ENCODE data around the gene DHX30. TPM values are rescaled to one million over a fixed set of nuclear protein-coding genes. Genes with fewer than 3 reads are reported as not detected.

DHX30 gene
- total RNA-seq, 1 donor from 2014 or later = 77.4 TPM

DNA sequence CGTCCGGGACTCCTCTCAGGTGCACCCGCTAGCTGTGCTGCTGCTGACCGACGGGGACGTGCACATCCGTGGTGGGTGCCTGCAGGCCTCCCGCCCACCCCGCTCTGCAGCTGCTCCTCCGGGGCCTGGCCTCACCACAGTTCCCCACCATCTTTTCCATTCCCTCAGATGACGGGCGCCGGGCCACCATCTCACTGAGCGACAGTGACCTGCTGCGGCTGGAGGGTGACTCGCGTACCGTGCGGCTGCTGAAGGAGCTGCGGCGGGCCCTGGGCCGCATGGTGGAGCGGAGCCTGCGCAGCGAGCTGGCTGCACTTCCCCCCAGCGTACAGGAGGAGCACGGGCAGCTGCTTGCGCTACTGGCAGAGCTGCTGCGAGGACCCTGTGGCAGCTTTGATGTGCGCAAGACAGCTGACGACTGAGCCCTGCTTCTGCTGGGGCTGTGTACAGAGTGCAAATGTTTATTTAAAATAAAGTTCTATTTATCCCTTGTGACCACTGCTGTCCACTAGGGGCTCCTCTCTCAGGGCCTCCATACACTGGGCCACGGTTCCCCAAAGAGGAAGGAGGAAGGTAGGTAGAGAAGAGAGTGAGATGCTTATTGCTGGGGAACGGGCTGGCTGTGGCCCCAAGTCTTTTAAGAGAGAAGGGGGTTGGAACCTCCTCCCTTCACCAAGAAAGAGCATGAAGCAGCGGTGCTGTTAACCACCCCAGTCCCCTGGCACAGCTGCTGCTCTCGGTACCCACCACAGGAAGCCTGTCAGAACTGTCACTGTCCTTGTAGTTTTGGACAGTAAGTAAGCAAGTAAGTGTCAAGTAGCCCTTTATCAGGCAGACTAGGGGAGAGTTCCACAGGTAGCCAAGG, 47.0 kb downstream of the DHX30 start:
- POLR2A ChIA-PET = interaction anchor here (0.6 kb wide), 1 partner anchor 24 kb away, joined by 6 read pairs; no protein-coding TSS in a partner anchor
- Mint-ChIP-seq H3K36me3 (ENCODE audit: low read depth) (peaks cover 91% of the 10 kb centered on the region), H3K9me3 (no peaks in the 10 kb centered on the region), H3K4me1 (peaks cover 5% of the 10 kb centered on the region), H3K27ac (no peak overlapping the region), H3K4me3 (no peak overlapping the region), H3K27me3 (no peaks in the 10 kb centered on the region)
- TF ChIP-seq, protein P1, sequence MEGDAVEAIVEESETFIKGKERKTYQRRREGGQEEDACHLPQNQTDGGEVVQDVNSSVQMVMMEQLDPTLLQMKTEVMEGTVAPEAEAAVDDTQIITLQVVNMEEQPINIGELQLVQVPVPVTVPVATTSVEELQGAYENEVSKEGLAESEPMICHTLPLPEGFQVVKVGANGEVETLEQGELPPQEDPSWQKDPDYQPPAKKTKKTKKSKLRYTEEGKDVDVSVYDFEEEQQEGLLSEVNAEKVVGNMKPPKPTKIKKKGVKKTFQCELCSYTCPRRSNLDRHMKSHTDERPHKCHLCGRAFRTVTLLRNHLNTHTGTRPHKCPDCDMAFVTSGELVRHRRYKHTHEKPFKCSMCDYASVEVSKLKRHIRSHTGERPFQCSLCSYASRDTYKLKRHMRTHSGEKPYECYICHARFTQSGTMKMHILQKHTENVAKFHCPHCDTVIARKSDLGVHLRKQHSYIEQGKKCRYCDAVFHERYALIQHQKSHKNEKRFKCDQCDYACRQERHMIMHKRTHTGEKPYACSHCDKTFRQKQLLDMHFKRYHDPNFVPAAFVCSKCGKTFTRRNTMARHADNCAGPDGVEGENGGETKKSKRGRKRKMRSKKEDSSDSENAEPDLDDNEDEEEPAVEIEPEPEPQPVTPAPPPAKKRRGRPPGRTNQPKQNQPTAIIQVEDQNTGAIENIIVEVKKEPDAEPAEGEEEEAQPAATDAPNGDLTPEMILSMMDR (IDR thresholded peaks at IDR 0.05) = no peak
- ATAC-seq (ENCODE audit: low read depth) = peak; percentile 37
- no peak for DNase-seq
- CTCF ChIA-PET = interaction anchor here (1.1 to 1.5 kb wide), 3 partner anchors 11 to 140 kb away, joined by 3 to 4 read pairs (median 3); no protein-coding TSS in a partner anchor
- intact Hi-C loops (cut with micrococcal nuclease) = no loop called here

GRCh38 chr3:47850564-47851410, 47.8 kb downstream of the DHX30 start:
- TF ChIP-seq, protein P1 (IDR thresholded peaks at IDR 0.05) = no peak
- CTCF ChIA-PET = interaction anchor here (1.1 to 1.5 kb wide), 3 partner anchors 12 to 139 kb away, joined by 3 to 4 read pairs (median 3); no protein-coding TSS in a partner anchor
- no peak for ATAC-seq (ENCODE audit: low read depth)
- peaks cover 95% of the 10 kb centered on the region for H3K36me3 Mint-ChIP-seq (ENCODE audit: low read depth)
- POLR2A ChIA-PET = interaction anchor here (0.6 kb wide), 1 partner anchor 25 kb away, joined by 6 read pairs; no protein-coding TSS in a partner anchor
- H3K4me3 Mint-ChIP-seq = no peak overlapping the region
- H3K27ac Mint-ChIP-seq = peak overlapping the region; percentile 12
- H3K4me1 Mint-ChIP-seq = peaks cover 5% of the 10 kb centered on the region
- no peak for DNase-seq
- H3K9me3 Mint-ChIP-seq = no peaks in the 10 kb centered on the region
- intact Hi-C loops (cut with micrococcal nuclease) = no loop called here
- no peaks in the 10 kb centered on the region for H3K27me3 Mint-ChIP-seq

GRCh38 chr3:47851888-47852603, 49.1 kb downstream of the DHX30 start:
- ATAC-seq (ENCODE audit: low read depth) = no peak
- Mint-ChIP-seq H3K4me3 (no peak overlapping the region), H3K27ac (no peak overlapping the region), H3K36me3 (ENCODE audit: low read depth) (peaks cover 93% of the 10 kb centered on the region), H3K9me3 (no peaks in the 10 kb centered on the region), H3K4me1 (peaks cover 5% of the 10 kb centered on the region), H3K27me3 (no peaks in the 10 kb centered on the region)
- TF ChIP-seq, protein P1 (IDR thresholded peaks at IDR 0.05) = no peak
- CTCF ChIA-PET = no interaction called here
- POLR2A ChIA-PET = no interaction called here
- intact Hi-C loops (cut with micrococcal nuclease) = no loop called here
- no peak for DNase-seq

DNA sequence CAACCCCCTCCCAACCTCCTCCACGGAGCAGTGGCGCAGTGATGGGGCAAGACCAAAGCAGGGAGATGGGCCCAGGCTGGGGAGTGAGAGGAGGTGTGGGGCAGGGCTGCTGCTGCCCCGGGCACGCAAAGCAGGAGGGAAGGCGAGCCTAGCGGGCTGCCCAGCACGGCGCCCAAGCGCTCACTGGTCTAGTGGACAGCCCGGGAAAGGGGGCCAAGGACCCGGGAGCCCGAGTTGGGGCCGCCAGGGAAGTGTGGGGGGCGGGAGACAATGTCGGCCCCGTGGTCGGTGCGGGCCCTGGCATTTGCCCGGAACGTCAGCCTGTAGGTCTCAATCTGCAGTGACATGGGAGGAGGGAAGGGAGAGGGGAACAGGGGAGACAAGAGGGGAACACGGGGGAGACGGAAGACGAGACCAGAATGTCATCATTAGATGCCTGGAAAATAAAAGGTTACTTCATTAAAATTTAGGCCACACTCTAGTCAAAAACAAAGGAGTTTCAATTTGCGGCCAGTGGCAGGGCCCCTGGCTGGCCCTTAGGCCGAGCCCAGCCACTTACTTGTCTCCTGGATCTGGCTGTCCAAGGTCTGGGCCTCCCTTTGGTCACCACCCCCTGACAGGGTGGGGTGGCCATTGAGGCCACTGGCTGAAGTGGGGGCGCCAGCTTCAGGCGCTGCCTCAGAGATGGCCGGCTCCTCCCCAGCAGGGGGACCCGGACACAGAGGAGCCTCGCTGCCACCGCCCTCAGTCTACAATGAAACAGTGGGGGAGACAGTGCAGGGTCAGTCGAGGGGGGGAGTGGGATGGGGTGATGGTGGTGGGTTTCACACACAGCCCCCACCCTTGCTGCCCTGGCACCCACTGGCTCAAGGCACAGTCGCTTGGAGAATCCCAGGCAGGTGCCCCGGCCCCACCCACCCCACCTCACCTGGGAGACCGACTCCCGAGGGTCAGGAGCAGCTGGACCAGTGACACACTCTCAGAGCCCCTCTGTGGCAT, 50.0 kb downstream of the DHX30 start:
- H3K27me3 Mint-ChIP-seq = no peaks in the 10 kb centered on the region
- TF ChIP-seq, protein P1 (IDR thresholded peaks at IDR 0.05) = no peak
- no peaks in the 10 kb centered on the region for H3K9me3 Mint-ChIP-seq
- peaks cover 5% of the 10 kb centered on the region for H3K4me1 Mint-ChIP-seq
- intact Hi-C loops (cut with micrococcal nuclease) = no loop called here
- H3K27ac Mint-ChIP-seq = no peak overlapping the region
- H3K36me3 Mint-ChIP-seq (ENCODE audit: low read depth) = peaks cover 90% of the 10 kb centered on the region
- ChIA-PET POLR2A (no interaction called here), CTCF (no interaction called here)
- DNase-seq (no peak), ATAC-seq (ENCODE audit: low read depth) (no peak)
- no peak overlapping the region for H3K4me3 Mint-ChIP-seq
